GM12874 (cell line): Measurements from ENCODE around the gene FYB1.

Experiments
- CTCF ChIP-seq: IDR thresholded peaks from 2 replicates; pipeline ENCODE4 v1.5.1; 2011; ENCODE audit warnings: low read depth, mild to moderate bottlenecking, control low read depth, low read length, moderate library complexity; ENCODE audit not compliant: insufficient read depth

The FYB1 gene

GRCh38 chr5:39226100-39226451 is 6.7 kb upstream of the FYB1 start:
- no peak for TF ChIP-seq CTCF

GRCh38 chr5:39225405-39226099 is 6.2 kb upstream of the FYB1 start:
- no peak for TF ChIP-seq CTCF

GRCh38 chr5:39224196-39224761 is 4.9 kb upstream of the FYB1 start:
- TF ChIP-seq CTCF = no peak

- no peak for TF ChIP-seq CTCF
Measured at GRCh38 chr5:39223565-39224156, 4.3 kb upstream of the FYB1 start.

GRCh38 chr5:39220280-39221030 is 1.1 kb upstream of the FYB1 start:
- no peak for TF ChIP-seq CTCF

GRCh38 chr5:39218482-39219402 is 621 bp downstream of the FYB1 start:
- no peak for TF ChIP-seq CTCF
